Measurements from ENCODE around the gene EEF1E1.
A peak's percentile ranks its signal among the peaks of the same experiment; 100 is the strongest.

Gene EEF1E1

GRCh38 chr6:8087870-8088754 is 14.2 kb downstream of the EEF1E1 start:
- Histone ChIP-seq H3K4me3 (ENCODE audit: low read depth, low read length) (no peak overlapping the region), H3K9me3 (ENCODE audit: control insufficient read depth, insufficient read depth, low read depth, low read length) (peaks cover 12% of the 10 kb centered on the region; the same call in 1 of the 2 replicates), H3K36me3 (ENCODE audit: control insufficient read depth, insufficient read depth, low read length) (peaks cover 83% of the 10 kb centered on the region)

GRCh38 chr6:8086755-8087306 is 15.5 kb downstream of the EEF1E1 start:
- H3K9ac ChIP-seq (ENCODE audit: low read length): no peak overlapping the region
- no peaks in the 10 kb centered on the region; the same call in 1 of the 2 replicates for H3K4me1 ChIP-seq (ENCODE audit: control insufficient read depth, insufficient read depth, low read length)
- no peak overlapping the region for H3K4me3 ChIP-seq (ENCODE audit: low read depth, low read length)
- H3K27ac ChIP-seq (ENCODE audit: low read depth, low read length): no peak overlapping the region
- H3K36me3 ChIP-seq (ENCODE audit: control insufficient read depth, insufficient read depth, low read length): peaks cover 82% of the 10 kb centered on the region
- H3K27me3 ChIP-seq (ENCODE audit: control insufficient read depth, insufficient read depth, low read length): no peaks in the 10 kb centered on the region
- H3K9me3 ChIP-seq (ENCODE audit: control insufficient read depth, insufficient read depth, low read depth, low read length): peaks cover 12% of the 10 kb centered on the region; the same call in 1 of the 2 replicates

More at GRCh38 chr6:8087870-8088754, 14.2 kb downstream of the EEF1E1 start:
- Histone ChIP-seq H3K27ac (ENCODE audit: low read depth, low read length) (no peak overlapping the region), H3K27me3 (ENCODE audit: control insufficient read depth, insufficient read depth, low read length) (no peaks in the 10 kb centered on the region), H3K4me1 (ENCODE audit: control insufficient read depth, insufficient read depth, low read length) (no peaks in the 10 kb centered on the region), H3K9ac (ENCODE audit: low read length) (no peak overlapping the region)

- no peak overlapping the region for H3K4me3 ChIP-seq (ENCODE audit: low read depth, low read length)
- H3K27ac ChIP-seq (ENCODE audit: low read depth, low read length): 0 out of 2 replicates have a peak overlapping the region, but pooled peaks have one; percentile 26
- no peak overlapping the region for H3K9ac ChIP-seq (ENCODE audit: low read length)
- H3K4me1 ChIP-seq (ENCODE audit: control insufficient read depth, insufficient read depth, low read length): no peaks in the 10 kb centered on the region; the same call in 1 of the 2 replicates
- H3K36me3 ChIP-seq (ENCODE audit: control insufficient read depth, insufficient read depth, low read length): peaks cover 72% of the 10 kb centered on the region
- H3K27me3 ChIP-seq (ENCODE audit: control insufficient read depth, insufficient read depth, low read length): no peaks in the 10 kb centered on the region
- peaks cover 12% of the 10 kb centered on the region; the same call in 1 of the 2 replicates for H3K9me3 ChIP-seq (ENCODE audit: control insufficient read depth, insufficient read depth, low read depth, low read length)
Measured at GRCh38 chr6:8085053-8085511, 17.3 kb downstream of the EEF1E1 start.

GRCh38 chr6:8084586-8084985 is 17.8 kb downstream of the EEF1E1 start:
- H3K9me3 ChIP-seq (ENCODE audit: control insufficient read depth, insufficient read depth, low read depth, low read length): peaks cover 11% of the 10 kb centered on the region; the same call in 1 of the 2 replicates
- no peak overlapping the region for H3K9ac ChIP-seq (ENCODE audit: low read length)
- no peaks in the 10 kb centered on the region for H3K27me3 ChIP-seq (ENCODE audit: control insufficient read depth, insufficient read depth, low read length)
- no peak overlapping the region for H3K4me3 ChIP-seq (ENCODE audit: low read depth, low read length)
- peaks cover 72% of the 10 kb centered on the region for H3K36me3 ChIP-seq (ENCODE audit: control insufficient read depth, insufficient read depth, low read length)
- 0 out of 2 replicates have a peak overlapping the region, but pooled peaks have one; percentile 26 for H3K27ac ChIP-seq (ENCODE audit: low read depth, low read length)
- no peaks in the 10 kb centered on the region; the same call in 1 of the 2 replicates for H3K4me1 ChIP-seq (ENCODE audit: control insufficient read depth, insufficient read depth, low read length)

GRCh38 chr6:8082954-8083858 is 19.1 kb downstream of the EEF1E1 start:
- no peak overlapping the region for H3K9ac ChIP-seq (ENCODE audit: low read length)
- peaks cover 63% of the 10 kb centered on the region for H3K36me3 ChIP-seq (ENCODE audit: control insufficient read depth, insufficient read depth, low read length)
- no peaks in the 10 kb centered on the region for H3K9me3 ChIP-seq (ENCODE audit: control insufficient read depth, insufficient read depth, low read depth, low read length)
- no peaks in the 10 kb centered on the region for H3K27me3 ChIP-seq (ENCODE audit: control insufficient read depth, insufficient read depth, low read length)
- H3K27ac ChIP-seq (ENCODE audit: low read depth, low read length): peak overlapping the region; percentile 29; the same call in 1 of the 2 replicates
- no peak overlapping the region for H3K4me3 ChIP-seq (ENCODE audit: low read depth, low read length)
- H3K4me1 ChIP-seq (ENCODE audit: control insufficient read depth, insufficient read depth, low read length): no peaks in the 10 kb centered on the region; the same call in 1 of the 2 replicates

- Histone ChIP-seq H3K4me3 (ENCODE audit: low read depth, low read length) (no peak overlapping the region), H3K9me3 (ENCODE audit: control insufficient read depth, insufficient read depth, low read depth, low read length) (no peaks in the 10 kb centered on the region), H3K27me3 (ENCODE audit: control insufficient read depth, insufficient read depth, low read length) (no peaks in the 10 kb centered on the region), H3K36me3 (ENCODE audit: control insufficient read depth, insufficient read depth, low read length) (peaks cover 57% of the 10 kb centered on the region), H3K27ac (ENCODE audit: low read depth, low read length) (no peak overlapping the region), H3K4me1 (ENCODE audit: control insufficient read depth, insufficient read depth, low read length) (no peaks in the 10 kb centered on the region; the same call in 1 of the 2 replicates), H3K9ac (ENCODE audit: low read length) (no peak overlapping the region)
Measured at GRCh38 chr6:8082572-8082953, 19.8 kb downstream of the EEF1E1 start.

GRCh38 chr6:8080362-8081151 is 21.8 kb downstream of the EEF1E1 start:
- Histone ChIP-seq H3K9me3 (ENCODE audit: control insufficient read depth, insufficient read depth, low read depth, low read length) (no peaks in the 10 kb centered on the region), H3K27ac (ENCODE audit: low read depth, low read length) (no peak overlapping the region), H3K4me1 (ENCODE audit: control insufficient read depth, insufficient read depth, low read length) (no peaks in the 10 kb centered on the region; the same call in 1 of the 2 replicates), H3K4me3 (ENCODE audit: low read depth, low read length) (no peak overlapping the region), H3K9ac (ENCODE audit: low read length) (no peak overlapping the region), H3K27me3 (ENCODE audit: control insufficient read depth, insufficient read depth, low read length) (no peaks in the 10 kb centered on the region), H3K36me3 (ENCODE audit: control insufficient read depth, insufficient read depth, low read length) (peaks cover 41% of the 10 kb centered on the region)

- peaks cover 33% of the 10 kb centered on the region for H3K36me3 ChIP-seq (ENCODE audit: control insufficient read depth, insufficient read depth, low read length)
- H3K27ac ChIP-seq (ENCODE audit: low read depth, low read length): no peak overlapping the region
- no peak overlapping the region for H3K4me3 ChIP-seq (ENCODE audit: low read depth, low read length)
- H3K9me3 ChIP-seq (ENCODE audit: control insufficient read depth, insufficient read depth, low read depth, low read length): no peaks in the 10 kb centered on the region
- H3K27me3 ChIP-seq (ENCODE audit: control insufficient read depth, insufficient read depth, low read length): no peaks in the 10 kb centered on the region
- no peaks in the 10 kb centered on the region; the same call in 1 of the 2 replicates for H3K4me1 ChIP-seq (ENCODE audit: control insufficient read depth, insufficient read depth, low read length)
- H3K9ac ChIP-seq (ENCODE audit: low read length): no peak overlapping the region
Measured at GRCh38 chr6:8079126-8079525, 23.2 kb downstream of the EEF1E1 start.

- Histone ChIP-seq H3K27me3 (ENCODE audit: control insufficient read depth, insufficient read depth, low read length) (no peaks in the 10 kb centered on the region), H3K27ac (ENCODE audit: low read depth, low read length) (no peak overlapping the region), H3K9ac (ENCODE audit: low read length) (no peak overlapping the region), H3K4me1 (ENCODE audit: control insufficient read depth, insufficient read depth, low read length) (no peaks in the 10 kb centered on the region; the same call in 1 of the 2 replicates), H3K9me3 (ENCODE audit: control insufficient read depth, insufficient read depth, low read depth, low read length) (no peaks in the 10 kb centered on the region), H3K36me3 (ENCODE audit: control insufficient read depth, insufficient read depth, low read length) (peaks cover 22% of the 10 kb centered on the region), H3K4me3 (ENCODE audit: low read depth, low read length) (no peak overlapping the region)
Measured at GRCh38 chr6:8077991-8078390, 24.4 kb downstream of the EEF1E1 start.

GRCh38 chr6:8075704-8076103 is 26.6 kb downstream of the EEF1E1 start:
- Histone ChIP-seq H3K27ac (ENCODE audit: low read depth, low read length) (no peak overlapping the region), H3K9ac (ENCODE audit: low read length) (no peak overlapping the region), H3K4me3 (ENCODE audit: low read depth, low read length) (no peak overlapping the region), H3K9me3 (ENCODE audit: control insufficient read depth, insufficient read depth, low read depth, low read length) (no peaks in the 10 kb centered on the region), H3K27me3 (ENCODE audit: control insufficient read depth, insufficient read depth, low read length) (no peaks in the 10 kb centered on the region), H3K4me1 (ENCODE audit: control insufficient read depth, insufficient read depth, low read length) (no peaks in the 10 kb centered on the region), H3K36me3 (ENCODE audit: control insufficient read depth, insufficient read depth, low read length) (peaks cover 15% of the 10 kb centered on the region)

All from HUES6 (cell line).